GM12878 (cell line): ENCODE measurements around the gene BIRC6.

ENCODE experiments used
- CEBPB ChIP-seq, 2 experiments: fragments of 150-350 bp in 1 of 2; IDR thresholded peaks; 2 replicates each; pipeline ENCODE4 v1.6.1; 2012 to 2014; ENCODE audit warnings: low read depth in 2 of 2, low read length in 2 of 2, borderline replicate concordance in 1 of 2, inconsistent platforms in 1 of 2
- CREB1 ChIP-seq: IDR thresholded peaks from 2 replicates; pipeline ENCODE4 v1.6.1; 2012; ENCODE audit warnings: low read depth, mild to moderate bottlenecking, inconsistent platforms
- CTCF ChIP-seq, 3 experiments: IDR thresholded peaks in 2 of 3; conservative IDR thresholded peaks in 1 of 3; 2 replicates each; pipeline ENCODE4 v1.5.1; 2011; ENCODE audit warnings: low read depth in 3 of 3, low read length in 3 of 3, mild to moderate bottlenecking in 3 of 3, control low read depth in 2 of 3, moderate library complexity in 2 of 3, inconsistent platforms in 1 of 3, mixed read lengths in 1 of 3; ENCODE audit not compliant: control insufficient read depth in 2 of 3, insufficient read depth in 1 of 3; ENCODE audit errors: extremely low read depth in 1 of 3
- EZH2 ChIP-seq: IDR thresholded peaks from 2 replicates; pipeline ENCODE4 v1.6.1; 2012; ENCODE audit warnings: low read depth, mild to moderate bottlenecking, control low read depth, inconsistent platforms, low read length, borderline replicate concordance; ENCODE audit not compliant: control insufficient read depth
- POLR2AphosphoS5 ChIP-seq: IDR thresholded peaks from 2 replicates; pipeline ENCODE4 v1.6.1; 2011; ENCODE audit warnings: mild to moderate bottlenecking, low read length, inconsistent platforms
- RFX5 ChIP-seq: IDR thresholded peaks from 2 replicates; pipeline ENCODE4 v1.6.1; 2011; ENCODE audit warnings: low read depth, low read length, improper control_type of control experiment
- SMAD1 ChIP-seq: fragments of 450-650 bp; IDR thresholded peaks from 2 replicates; pipeline ENCODE4 v1.6.1; 2018; ENCODE audit warnings: mild to moderate bottlenecking, low read depth; ENCODE audit not compliant: partially characterized antibody
- TARDBP ChIP-seq: IDR thresholded peaks from 2 replicates; pipeline ENCODE4 v1.6.1; 2016; ENCODE audit warnings: borderline replicate concordance

- no peak for TF ChIP-seq CREB1
- no peak for TF ChIP-seq CTCF (IDR thresholded peaks at IDR 0.05 in 2 of 3, conservative IDR thresholded peaks at IDR 0.05 in 1 of 3; ENCODE audit: control insufficient read depth in 2 of 3, extremely low read depth in 1 of 3, insufficient read depth in 1 of 3, low read depth in 3 of 3, low read length in 3 of 3)
- no peak for TF ChIP-seq CEBPB (IDR thresholded peaks at IDR 0.05; ENCODE audit: borderline replicate concordance in 1 of 2, low read depth in 2 of 2, low read length in 2 of 2)
- TF ChIP-seq TARDBP, result no peak
- TF ChIP-seq RFX5, result no peak
- no peak for TF ChIP-seq EZH2
- TF ChIP-seq POLR2AphosphoS5, result no peak
- TF ChIP-seq SMAD1, result no peak
Observed at GRCh38 chr2:32422133-32422532, 65.3 kb downstream of the BIRC6 start.
